Hematopoietic multipotent progenitor cell treated with erythropoietin and hydrocortisone succinate and interleukin-3 and kit ligand, for 8 days (in vitro differentiated cells): Measurements from ENCODE around the gene CDC40.
"Not testable (repeated sequence)": the region's sequence is repeated elsewhere in the genome, so short reads cannot be mapped to it uniquely, and the experiment has no call there.

Source experiments
- DNase-seq: peaks from one replicate; pipeline ENCODE4 v3.0.0-alpha.2; 2015

Gene CDC40

DNA sequence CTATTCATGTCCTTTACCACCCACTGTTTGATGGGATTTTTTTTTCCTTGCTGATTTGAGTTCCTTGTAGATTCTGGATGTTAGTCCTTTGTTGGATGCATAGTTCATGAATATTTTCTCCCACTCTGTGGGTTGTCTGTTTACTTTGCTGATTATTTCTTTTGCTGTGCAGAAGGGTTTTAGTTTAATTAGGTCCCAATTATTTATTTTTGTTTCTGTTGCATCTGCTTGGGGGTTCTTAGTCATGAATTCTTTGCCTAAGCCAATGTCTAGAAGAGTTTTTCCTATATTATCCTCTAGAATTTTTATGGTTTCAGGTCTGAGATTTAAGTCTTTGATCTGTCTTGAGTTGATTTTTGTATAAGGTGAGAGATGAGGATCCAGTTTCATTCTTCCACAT is 92.6 kb downstream of the CDC40 start:
- not testable (repeated sequence) for DNase-seq

DNA sequence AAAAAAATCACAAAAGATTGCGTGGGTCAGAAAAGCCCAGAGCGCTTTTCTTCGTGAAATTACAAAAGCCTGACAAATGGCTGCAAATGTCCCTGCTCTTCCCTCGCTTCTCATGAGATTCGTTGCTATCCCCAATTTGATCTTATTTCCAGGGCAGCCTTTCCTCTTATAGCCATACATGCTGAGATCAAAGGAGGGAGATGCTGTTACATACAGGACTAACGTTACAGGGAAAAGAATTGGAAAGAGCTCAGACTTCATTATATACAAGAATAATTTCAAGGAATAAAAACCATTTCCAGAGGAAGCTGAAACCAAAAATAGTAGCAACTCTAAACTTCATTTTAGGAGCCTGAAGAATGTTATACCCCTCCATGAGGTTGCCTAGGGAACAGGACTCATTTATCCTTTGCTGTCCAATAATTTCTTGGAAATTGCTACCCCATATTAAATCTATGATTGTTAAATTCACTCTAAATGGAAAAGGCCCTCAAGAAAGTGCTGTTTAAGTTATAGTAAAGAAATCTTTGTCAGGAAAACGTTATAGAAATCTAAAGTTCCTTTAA is 97.0 kb downstream of the CDC40 start:
- no peak for DNase-seq
